HG03108 (cell line): ENCODE measurements around the gene CABP2.
"Not testable (repeated sequence)": the region's sequence is repeated elsewhere in the genome, so short reads cannot be mapped to it uniquely, and the experiment has no call there.

Experiments used
- ATAC-seq: cut with Tn5 transposase; IDR thresholded peaks from one replicate; pipeline ENCODE4 v1.9.1; 2021; ENCODE audit warnings: moderate library complexity; ENCODE audit not compliant: unreplicated experiment

CABP2 gene

GRCh38 chr11:67539550-67539949, 16.3 kb upstream of the CABP2 start:
- no peak for ATAC-seq

- ATAC-seq: no peak
Measured at GRCh38 chr11:67538823-67539505, 15.7 kb upstream of the CABP2 start.

GRCh38 chr11:67538306-67538705, 15.1 kb upstream of the CABP2 start:
- no peak for ATAC-seq

- ATAC-seq: no peak
Measured at GRCh38 chr11:67535561-67535960, 12.3 kb upstream of the CABP2 start.

GRCh38 chr11:67534070-67534679, 10.9 kb upstream of the CABP2 start:
- ATAC-seq: no peak

GRCh38 chr11:67532889-67533288, 9.6 kb upstream of the CABP2 start:
- no peak for ATAC-seq

GRCh38 chr11:67530282-67530592, 7.0 kb upstream of the CABP2 start:
- no peak for ATAC-seq

GRCh38 chr11:67528376-67528775, 5.1 kb upstream of the CABP2 start:
- ATAC-seq: no peak

GRCh38 chr11:67525275-67525976, 2.2 kb upstream of the CABP2 start:
- no peak for ATAC-seq

- ATAC-seq: no peak
Measured at GRCh38 chr11:67524480-67524808, 1.2 kb upstream of the CABP2 start.

- ATAC-seq: no peak
Measured at GRCh38 chr11:67523556-67524479, 572 bp upstream of the CABP2 start.

GRCh38 chr11:67522338-67522737, 908 bp downstream of the CABP2 start:
- no peak for ATAC-seq

GRCh38 chr11:67521924-67522323, 1.3 kb downstream of the CABP2 start:
- ATAC-seq: no peak

GRCh38 chr11:67520856-67521824, 2.1 kb downstream of the CABP2 start:
- no peak for ATAC-seq

- ATAC-seq: no peak
Measured at GRCh38 chr11:67519726-67520125, 3.5 kb downstream of the CABP2 start.

GRCh38 chr11:67517784-67518552, 5.3 kb downstream of the CABP2 start:
- ATAC-seq: no peak

GRCh38 chr11:67516806-67517205, 6.4 kb downstream of the CABP2 start:
- no peak for ATAC-seq

GRCh38 chr11:67514116-67514515, 9.1 kb downstream of the CABP2 start:
- no peak for ATAC-seq

GRCh38 chr11:67511558-67511957, 11.7 kb downstream of the CABP2 start:
- ATAC-seq: not testable (repeated sequence)

GRCh38 chr11:67510023-67510345, 13.3 kb downstream of the CABP2 start:
- ATAC-seq: no peak
